ENCODE results near the gene CEP164.
A peak's percentile ranks its signal among the peaks of the same experiment; 100 is the strongest.

CEP164 gene

DNA sequence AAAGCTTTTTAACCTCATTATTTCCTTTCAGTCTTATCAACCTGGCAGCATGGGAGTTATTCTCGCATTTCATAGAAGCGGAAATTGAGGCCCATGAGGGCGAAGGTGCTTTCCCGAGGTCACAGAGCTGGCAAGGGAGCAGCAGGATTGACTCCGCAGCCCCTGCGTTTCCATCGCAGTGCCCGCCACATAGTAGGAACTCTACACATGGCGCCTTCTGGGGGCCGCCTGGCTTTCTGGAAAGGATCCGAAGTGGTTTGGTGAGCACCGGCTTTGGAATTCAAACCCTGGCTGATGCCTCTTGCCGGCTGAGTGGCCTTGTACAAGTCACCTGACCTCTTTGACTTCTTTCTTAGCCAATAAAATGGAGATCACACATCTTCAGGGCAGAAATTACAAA, 93.4 kb downstream of the CEP164 start:
- DNase-seq (ENCODE audit: low read depth): no peak

DNA sequence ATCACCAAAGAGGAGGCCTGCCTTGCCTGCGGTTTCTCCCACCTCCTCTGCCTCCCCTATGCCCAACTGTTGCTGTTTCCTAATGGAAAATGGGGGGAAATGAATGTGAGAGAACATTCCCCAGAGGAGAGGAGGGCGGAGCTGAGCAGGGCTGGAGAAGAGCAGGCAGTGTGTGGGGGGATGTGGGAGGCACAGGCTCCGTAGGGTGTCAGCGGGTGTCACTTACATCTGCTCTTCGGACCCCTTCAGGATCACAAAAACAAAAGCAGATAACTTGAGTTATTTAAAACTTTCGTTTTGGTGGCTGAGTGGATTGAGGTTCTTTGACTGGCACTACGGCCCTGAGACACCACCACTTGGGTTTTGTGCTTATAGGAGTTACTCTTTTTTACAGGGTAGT, 93.8 kb downstream of the CEP164 start:
- no peak for DNase-seq (ENCODE audit: low read depth)

DNA sequence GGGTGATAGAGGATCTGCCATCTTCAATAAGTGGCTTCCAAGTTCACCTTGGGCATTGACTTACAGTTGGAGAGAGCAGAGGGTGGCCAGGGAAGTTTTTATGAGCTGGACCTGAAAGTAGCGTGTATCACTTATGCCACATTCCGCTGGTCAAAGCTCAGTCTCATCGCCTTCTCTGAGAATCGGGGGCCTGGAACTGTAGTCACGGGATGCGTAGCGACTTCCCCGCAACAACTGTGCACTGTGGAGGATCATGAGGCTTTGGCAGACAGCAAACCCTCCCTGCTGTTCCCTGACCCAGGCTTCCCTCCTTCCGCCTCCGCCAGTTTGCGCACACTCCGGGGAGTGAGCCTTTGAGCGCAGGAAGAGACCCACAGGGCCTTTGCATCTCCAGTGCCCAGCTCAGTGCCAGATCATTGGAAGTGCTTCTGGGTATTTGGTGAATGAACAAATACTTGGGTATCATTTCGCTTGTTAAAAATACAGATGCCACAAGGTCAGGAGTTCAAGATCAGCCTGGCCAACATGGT, 95.5 kb downstream of the CEP164 start:
- no peak for DNase-seq (ENCODE audit: low read depth)

DNA sequence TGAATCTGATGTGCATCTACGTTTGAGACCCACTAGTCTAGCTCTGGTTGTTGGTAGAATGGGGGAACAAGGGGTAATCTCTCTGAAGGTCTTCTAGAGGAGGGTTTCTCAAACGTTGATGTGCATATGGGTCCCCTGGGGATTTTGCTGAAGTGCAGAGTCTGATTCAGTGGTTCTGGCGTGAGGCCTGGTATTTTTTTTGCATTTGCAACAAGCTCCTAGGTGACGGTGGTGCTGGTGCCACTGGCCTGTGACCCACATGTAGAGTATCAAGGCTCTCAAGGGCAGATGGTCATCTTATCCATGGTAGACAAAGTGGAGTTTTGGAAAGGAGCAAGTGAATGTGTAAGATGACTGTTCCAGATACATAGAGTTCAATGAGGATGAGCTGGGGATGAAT, 97.1 kb downstream of the CEP164 start:
- no peak for DNase-seq (ENCODE audit: low read depth)

DNA sequence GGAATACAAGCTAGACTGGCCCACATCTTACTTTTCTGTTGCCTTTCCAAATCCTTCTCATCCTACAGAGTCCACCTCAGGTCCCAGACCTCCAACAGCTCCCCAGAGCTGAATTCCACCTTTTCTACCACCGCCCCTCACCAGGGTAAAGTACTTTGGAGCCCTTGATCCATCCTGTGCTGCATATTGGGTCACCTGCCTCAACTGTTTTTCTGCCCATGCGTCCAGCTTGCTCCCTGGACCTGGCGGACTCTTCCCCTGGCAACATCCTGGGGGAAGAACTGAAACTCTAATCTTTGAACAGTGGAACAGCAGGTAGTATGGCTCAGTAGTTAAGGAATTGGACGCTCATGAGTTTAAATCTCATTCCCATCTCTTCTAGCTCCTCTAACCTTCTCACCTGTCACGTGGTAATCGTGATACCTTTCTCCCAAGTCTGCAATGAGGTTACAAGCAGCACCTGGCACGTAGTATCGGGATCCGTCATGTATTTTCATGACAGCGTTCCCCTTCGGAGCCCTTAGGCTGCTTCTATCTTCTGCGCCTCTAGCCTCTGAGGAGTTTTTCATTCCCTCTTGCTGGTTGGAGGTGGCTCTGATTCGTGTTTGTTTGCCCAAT, 98.1 kb downstream of the CEP164 start:
- no peak for DNase-seq (ENCODE audit: low read depth)

DNA sequence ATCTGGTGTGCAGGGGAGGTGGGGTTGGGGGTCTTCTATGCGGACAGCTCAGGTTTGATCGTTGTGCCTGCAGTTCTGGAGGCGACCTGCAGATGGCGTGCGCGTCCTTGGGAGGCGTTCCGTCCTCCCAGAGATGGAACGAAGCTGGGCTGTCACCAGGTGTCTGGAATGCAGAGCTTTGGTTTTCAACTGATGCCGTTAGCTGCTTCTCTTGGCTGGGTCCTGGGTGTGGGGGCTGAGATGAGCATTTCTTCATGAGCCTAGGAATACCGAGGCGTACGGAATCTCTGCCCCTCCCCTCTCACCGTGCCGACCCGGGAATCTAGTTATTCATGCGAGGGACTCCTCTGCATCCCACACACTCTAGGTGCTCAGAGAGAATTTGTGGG, 98.6 kb downstream of the CEP164 start:
- peak; percentile 38 for DNase-seq (ENCODE audit: low read depth)

DNA sequence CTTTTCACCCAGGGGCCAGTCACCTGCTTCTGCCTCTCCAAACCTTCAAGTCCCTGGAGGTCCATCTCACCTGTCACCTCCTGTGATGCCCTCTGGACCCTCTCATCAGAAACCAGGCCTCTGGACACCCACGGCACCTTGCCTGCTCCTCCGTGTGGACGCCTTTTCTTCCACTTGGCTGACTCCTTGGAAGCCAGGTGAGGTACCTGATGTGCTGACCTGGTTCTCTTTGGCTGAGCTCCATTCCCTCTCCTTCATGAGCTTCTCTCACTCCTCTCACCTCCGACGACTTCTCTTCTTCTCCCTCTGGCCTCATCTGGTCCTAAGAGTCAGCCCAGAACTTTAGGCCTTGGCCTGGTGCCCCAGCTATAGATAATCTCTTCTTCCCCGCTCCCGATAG, 99.3 kb downstream of the CEP164 start:
- DNase-seq (ENCODE audit: low read depth): no peak

DNA sequence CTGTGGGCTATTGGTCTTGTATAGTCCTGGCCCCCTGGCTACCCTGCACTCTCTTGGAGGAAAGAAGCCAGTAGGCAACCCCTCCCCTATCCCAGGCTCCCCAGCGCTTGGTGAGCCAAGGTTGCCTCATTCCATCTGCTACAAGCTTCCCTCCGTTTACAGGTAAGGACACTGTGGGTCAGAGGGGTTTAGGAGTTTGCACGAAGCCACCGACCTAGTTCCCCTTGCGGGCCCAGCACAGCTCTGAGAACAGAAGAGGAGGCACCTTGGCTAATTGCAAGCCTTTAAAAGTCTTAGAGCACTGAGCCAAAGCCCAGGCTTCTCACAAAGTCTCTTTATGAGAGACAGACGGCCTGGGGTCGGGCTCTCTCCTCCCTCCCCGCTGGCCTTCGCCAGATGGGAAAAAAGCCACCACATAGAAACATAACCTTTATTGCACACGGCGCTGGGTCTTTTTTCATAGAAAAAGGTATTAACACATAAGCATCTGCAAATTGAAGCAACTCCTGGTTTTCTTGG, 99.8 kb downstream of the CEP164 start:
- DNase-seq (ENCODE audit: low read depth): no peak

DNA sequence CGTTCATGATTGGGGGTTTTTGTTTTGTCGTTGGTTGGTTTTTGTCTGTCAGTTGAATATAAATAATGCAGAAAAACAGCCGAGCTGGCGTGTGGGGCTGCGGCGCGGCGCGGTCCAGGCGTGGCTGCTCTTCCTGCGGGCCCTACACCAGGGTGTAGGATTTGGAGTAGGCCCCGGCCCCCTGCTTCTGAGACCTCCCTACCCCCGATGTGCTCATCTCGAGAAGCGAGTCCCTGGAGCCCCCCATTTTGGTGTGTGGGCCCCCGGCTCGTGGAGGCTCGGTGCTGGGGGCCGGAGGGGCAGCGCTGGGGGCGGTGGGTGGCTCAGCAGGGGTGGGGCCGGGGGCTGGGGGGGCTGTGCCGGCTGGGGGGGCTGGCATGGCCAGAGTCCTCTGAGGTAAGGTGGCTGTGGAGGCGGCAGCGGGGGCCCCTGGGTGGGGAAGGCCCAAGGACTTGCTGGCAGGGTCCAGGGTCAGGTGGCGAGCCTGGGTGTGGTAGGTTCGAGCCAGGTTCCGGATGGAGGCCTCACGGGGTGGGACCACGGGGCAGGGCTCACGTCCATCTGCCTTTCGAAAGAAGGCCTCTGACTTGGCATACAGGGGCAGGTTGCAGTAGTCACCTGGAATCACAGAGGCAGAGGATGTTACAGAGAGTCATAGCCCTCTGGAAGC, 100.7 kb downstream of the CEP164 start:
- DNase-seq (ENCODE audit: low read depth): no peak

DNA sequence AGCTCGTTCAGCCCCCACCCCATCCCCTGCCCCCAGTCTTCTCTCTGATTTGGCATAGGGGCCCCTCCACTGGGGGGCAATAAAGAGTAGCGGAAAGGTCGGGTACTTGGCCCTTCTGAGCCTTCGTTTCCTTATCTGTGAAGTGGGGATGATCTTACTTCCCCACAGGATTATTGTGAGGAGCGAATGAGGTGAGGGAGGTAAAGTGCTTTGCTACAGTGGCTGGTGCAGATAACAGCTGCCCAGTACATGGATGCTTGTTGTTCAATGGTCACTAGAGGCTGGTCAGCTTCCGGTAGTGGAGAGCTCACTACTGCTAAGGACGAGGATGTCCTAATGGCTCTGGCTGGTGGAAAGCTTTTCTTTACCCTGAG, 101.2 kb downstream of the CEP164 start:
- DNase-seq (ENCODE audit: low read depth): no peak

DNA sequence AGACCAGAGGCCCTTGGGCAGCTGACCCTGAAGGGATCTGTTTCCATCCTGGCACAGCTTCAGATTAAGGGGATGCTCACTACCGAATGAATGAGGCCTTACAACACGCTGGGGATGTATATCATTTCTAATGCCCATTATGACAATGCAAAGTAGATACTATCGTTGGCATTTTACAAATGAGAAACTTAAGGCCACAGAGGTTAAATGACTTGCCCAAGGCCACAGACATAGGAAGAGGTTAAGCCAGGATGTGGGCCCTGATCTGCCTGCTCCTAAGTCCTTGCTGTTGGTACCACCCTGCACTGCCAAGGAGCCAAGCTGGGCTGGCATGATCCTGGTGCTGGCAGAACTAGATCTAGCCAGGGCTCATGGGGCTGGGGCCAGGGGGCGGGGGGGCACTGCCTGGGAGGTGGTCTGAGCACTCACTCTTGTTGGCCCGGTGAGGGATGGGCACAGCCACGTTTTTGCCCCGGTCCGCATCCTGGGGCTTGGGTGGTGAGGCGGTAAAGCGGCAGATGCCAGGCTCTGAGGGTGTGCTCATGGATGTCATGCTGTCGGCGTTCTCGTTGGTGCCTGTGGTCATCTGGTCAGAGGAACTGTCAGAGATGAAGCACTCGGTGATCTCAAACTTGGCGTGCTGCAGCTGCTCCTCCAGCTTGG, 102.8 kb downstream of the CEP164 start:
- no peak for DNase-seq (ENCODE audit: low read depth)

DNA sequence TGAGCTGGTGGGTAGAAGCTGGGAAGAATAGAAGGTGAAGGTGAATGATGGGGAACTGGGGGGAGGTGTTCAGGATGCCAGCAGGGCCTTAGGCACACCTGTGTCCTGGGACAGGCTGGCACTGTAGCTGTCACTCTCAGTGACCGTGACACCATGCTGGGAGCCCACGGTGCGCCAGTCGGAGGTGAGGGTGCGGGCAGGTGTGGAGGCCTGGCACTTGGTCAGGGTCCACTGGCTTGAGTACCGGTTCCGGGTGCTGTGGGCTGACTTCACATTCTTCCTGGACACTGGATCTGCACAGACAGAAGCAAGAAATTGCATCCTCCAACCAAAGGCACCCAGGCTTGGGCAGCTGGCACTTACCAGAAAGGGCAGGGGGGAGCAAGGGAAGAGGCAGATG, 103.8 kb downstream of the CEP164 start:
- no peak for DNase-seq (ENCODE audit: low read depth)

DNA sequence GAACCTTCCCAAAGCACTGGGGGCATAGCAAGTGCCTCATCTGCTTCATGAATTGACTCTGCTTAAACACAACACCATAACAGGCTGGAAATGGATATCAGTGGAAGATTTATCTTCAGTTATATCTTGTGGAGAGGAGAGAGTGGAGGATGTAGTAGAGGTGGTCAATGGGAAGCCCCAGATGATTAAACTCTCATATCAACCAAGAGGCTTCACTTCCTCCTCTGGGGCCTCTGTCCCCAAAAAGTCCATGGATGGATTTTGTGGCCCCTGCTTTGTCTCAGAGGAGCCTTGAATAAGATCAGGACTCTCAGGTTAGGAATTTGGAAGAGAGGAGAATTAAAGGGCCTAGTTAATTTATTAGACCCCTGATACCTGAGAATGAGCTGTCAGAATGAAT, 106.1 kb downstream of the CEP164 start:
- DNase-seq (ENCODE audit: low read depth): no peak

DNA sequence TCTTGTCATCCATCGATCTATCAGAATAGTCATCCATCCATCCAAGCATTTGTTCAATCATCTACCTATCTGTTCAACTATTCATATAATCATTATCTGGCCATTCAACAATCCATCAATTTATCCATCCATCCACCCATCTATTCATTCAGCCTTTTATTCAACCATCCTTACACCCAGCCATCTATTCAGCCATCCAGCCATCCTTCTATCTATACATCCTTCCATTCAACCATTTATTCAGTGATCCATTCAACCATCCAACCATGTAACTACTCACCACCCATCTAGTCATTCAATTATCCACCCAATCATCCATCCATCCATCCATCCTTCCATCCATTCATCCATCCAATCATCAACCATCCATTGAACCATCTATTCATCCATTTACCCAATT, 106.8 kb downstream of the CEP164 start:
- no peak for DNase-seq (ENCODE audit: low read depth)

DNA sequence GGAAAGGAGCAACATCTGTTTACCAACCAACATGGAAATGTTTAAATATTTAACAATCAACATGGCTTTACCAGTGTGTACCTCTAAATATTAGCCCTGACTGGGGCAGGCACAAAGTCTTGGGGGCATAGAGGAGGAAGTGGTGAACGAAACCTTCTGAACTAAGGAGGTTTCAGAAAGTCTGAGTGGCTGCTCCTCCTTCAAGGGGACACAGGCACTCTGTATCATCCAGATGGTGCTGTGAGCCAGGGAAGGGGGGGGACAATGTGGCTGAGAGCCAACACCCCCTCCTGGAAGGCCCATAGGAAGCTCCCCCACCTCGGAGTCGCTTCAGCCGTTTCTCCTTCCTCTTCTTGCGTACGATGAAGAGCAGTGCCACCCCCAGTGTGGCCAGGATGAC, 107.7 kb downstream of the CEP164 start:
- no peak for DNase-seq (ENCODE audit: low read depth)

DNA sequence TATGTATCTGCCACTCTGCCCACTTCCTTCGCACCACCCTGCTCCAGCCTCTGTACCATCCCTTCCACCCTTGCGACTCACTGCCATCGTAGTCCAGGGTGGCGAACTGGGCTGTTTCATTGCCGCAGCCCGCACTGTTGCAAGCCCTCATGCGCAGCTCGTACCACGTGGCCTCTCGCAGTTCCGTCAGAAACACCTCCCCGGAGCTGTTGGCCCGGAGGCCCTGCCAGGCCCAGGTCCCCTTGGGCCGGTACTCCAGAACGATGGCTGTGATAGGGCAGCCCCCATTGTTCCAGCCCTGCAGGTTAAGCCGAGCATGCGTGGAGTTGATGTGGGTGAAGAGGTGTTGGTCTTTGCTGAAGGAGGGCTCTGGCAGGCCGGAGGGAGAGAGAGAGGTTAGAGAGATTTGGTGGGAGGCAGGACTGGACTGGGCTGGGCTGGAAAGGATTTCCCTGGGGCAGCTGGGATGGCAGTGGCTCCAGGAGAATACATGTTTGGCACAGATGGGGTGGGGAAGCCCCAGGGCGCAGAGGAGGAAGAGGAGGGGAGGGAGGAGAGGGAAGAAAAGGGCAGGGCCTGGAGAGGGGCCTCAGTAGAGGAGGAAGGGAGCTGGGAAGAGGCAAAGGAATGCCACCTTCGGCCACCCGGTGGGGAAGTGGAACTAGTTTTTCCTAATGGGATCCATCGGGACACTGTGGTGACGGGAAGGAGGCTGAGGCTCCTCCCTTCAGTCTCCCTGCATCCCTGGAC, 109.6 kb downstream of the CEP164 start:
- DNase-seq (ENCODE audit: low read depth): no peak

DNA sequence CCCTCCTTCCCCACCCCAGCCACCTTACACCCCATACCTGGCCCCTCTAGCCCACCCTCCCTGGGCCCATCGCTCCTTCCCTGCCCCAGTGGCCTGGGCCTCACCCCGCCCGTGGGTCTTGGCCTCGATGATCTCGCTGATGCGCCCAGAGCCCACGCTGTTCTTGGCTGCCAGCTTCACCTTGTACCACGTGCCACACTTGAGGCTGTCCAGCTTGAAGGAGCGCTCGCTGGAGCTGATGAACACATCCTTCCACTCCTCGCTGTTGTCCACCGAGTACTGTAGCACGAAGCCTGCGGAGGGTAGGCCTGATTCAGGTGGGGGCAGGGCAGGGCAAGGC, 110.1 kb downstream of the CEP164 start:
- DNase-seq (ENCODE audit: low read depth): no peak

DNA sequence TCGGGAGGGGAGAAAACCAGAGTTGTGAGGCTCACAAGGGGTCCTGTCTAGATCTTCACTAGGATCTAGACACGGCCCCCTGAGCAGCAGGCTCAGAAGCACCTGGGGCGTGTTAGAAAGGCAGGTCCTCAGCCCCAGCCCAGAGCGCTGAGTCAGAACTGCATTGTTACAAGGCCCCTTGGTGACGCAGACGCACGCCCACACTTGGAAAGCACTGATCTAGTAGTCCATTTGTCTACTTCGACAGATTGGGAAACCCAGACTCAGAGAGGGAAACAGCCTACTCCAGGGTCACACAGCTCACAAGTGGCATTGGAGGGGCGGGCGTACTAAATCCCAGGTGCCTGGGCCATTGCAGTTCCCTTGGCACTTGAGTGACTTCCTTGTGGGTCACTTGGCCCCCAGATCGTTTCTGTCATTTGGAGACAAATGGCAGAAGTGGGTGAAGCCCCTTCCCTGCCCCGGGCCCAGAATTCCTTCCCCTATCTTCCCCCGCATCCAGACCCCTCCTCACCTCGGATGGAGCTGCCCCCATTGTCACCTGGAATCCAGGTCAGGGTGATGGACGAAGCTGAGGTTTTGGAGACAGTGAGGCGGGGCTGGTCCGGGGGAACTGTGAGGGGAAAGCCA, 110.8 kb downstream of the CEP164 start:
- no peak for DNase-seq (ENCODE audit: low read depth)

DNA sequence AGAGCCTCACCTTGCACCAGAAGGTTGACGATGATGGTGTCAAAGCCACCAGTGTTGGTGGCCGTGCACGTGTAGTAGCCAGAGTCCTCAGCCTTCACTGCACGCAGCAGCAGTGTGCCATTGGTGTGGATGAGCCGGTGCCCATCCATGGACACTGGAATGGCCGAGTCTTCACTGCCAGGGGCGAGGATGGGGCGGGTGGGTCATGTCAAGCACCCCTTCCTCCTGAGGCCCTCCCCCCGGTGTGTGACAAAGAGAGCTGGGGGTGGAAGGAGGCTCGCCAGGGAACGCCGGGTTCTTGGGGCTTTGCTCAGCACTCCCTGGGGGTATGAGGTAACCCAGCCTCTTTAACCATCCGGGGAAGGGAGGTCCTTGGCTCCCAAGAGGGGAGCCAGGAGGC, 111.6 kb downstream of the CEP164 start:
- DNase-seq (ENCODE audit: low read depth): no peak

DNA sequence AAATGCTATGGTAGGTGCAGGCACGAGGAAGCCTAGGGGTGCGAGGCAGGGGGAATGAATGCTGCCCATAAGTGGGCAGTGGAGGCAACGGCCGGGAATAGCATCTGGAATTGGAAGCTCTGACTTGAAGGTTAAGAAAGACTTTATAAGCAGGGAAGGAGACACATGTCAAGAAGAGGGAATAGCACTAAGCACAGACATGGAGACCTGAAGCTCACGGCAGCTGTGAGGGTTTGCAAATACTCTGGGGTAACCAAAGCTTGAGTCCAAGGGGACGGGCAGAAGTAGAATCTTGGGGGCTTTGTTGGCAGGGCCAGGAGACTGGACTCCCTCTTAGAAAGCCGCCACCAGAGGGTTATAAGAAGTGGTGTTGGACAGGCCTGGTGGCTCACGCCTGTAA, 112.6 kb downstream of the CEP164 start:
- DNase-seq (ENCODE audit: low read depth): no peak

DNA sequence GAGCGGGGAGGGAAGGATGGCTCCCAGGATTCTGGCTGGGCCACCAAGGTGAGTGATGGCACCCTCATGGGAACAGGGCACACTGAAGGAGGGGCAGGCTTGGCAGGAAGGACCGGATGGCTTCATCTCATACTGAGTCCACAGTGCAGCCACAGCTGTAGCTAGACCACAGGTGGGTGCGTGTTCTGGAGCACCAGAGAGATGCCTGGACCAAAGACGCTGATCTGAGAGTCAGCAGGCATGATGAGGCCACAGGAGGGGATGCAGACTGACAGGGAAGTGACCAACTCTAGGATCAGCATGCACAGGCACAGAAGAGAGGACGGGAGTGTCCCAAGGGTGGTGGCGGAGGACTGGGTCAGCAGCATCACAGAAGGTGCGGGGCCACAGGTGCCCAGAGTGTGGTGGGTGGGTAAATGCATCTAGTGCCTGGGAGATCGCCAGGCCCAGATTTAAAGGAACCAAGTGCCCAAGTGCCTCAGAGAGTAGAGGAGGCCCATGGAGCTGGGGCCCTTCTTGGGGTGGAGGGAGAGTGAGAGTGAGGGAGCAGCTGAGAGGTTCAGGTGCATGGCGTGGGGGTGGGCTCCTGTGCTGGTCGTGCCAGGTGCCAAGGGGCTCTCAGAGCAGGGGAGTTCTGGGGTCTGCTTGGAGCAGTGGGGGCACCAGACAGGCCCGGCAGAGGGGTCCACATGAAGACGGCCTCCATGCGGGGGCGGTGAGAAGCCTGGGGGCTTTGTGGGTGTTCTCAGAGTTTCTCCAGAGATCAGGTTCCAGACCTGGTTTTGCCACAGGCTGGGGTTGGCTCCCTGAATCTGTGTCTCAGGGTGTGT, 113.7 kb downstream of the CEP164 start:
- DNase-seq (ENCODE audit: low read depth): no peak

All from stimulated activated CD4-positive, alpha-beta T cell treated with anti-CD3 and anti-CD28 coated beads, Interleukin-2, amount 100 ng/mL, for 4 hours (primary cell).